ENCODE data around the gene PSMG1. TPM values are rescaled to one million over a fixed set of nuclear protein-coding genes. Genes with fewer than 3 reads are reported as not detected.

PSMG1 gene
- total RNA-seq, 1 donor from 2014 or later: 19.1 TPM

DNA sequence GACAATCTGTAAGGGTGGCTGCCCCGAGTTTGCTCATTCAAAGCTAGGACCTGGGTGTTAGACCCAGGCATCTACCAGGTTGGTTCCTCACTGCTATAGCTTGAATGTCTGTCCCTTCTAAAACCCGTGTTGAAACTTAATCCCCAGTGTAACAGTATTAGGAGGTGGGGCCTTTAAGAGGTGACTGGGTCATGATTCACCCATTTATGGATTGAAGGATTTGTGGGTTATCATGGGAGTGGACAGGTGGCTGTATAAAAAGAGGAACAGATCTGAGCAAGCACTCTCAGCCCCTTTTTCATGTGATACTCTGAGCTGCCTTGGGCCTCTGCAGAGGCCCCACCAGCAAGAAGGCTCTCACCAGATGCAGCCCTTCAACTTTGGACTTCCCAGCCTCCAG is 29.4 kb downstream of the PSMG1 start:
- Histone ChIP-seq H3K27ac (no peak overlapping the region), H3K4me1 (no peaks in the 10 kb centered on the region), H3K4me3 (no peak overlapping the region), H3K27me3 (ENCODE audit: low read depth) (no peaks in the 10 kb centered on the region), H3K36me3 (no peaks in the 10 kb centered on the region), H3K9me3 (no peaks in the 10 kb centered on the region)
- DNase-seq (no peak), ATAC-seq (no peak)
- intact Hi-C loops (cut with DNase I): no loop called here
- TF ChIP-seq, protein P1, sequence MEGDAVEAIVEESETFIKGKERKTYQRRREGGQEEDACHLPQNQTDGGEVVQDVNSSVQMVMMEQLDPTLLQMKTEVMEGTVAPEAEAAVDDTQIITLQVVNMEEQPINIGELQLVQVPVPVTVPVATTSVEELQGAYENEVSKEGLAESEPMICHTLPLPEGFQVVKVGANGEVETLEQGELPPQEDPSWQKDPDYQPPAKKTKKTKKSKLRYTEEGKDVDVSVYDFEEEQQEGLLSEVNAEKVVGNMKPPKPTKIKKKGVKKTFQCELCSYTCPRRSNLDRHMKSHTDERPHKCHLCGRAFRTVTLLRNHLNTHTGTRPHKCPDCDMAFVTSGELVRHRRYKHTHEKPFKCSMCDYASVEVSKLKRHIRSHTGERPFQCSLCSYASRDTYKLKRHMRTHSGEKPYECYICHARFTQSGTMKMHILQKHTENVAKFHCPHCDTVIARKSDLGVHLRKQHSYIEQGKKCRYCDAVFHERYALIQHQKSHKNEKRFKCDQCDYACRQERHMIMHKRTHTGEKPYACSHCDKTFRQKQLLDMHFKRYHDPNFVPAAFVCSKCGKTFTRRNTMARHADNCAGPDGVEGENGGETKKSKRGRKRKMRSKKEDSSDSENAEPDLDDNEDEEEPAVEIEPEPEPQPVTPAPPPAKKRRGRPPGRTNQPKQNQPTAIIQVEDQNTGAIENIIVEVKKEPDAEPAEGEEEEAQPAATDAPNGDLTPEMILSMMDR (IDR thresholded peaks at IDR 0.05): no peak

DNA sequence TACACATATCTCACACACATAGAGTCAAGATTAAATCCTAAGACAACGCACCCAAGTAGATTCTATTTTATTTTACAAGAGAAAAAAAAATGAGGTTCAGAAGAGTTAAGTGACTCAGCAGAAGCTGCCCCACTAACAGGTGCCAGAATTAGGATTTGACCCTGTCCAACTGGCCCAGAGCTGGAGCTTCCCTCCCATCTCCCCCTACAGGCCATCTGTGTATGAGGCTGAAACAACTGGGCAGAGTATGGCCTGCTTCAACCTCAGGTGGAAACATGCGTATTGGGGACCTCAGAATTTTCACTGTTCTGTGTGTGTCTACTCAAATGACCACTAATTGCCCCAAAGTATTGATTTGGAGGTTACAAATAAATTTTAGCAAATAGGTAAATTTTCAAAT is 29.9 kb downstream of the PSMG1 start:
- Histone ChIP-seq H3K4me3 (no peak overlapping the region), H3K36me3 (no peaks in the 10 kb centered on the region), H3K9me3 (no peaks in the 10 kb centered on the region), H3K27ac (no peak overlapping the region), H3K4me1 (no peaks in the 10 kb centered on the region), H3K27me3 (ENCODE audit: low read depth) (no peaks in the 10 kb centered on the region)
- TF ChIP-seq, protein P1 (IDR thresholded peaks at IDR 0.05): peak; percentile 28
- ATAC-seq (no peak), DNase-seq (no peak)
- intact Hi-C loops (cut with DNase I): no loop called here

DNA sequence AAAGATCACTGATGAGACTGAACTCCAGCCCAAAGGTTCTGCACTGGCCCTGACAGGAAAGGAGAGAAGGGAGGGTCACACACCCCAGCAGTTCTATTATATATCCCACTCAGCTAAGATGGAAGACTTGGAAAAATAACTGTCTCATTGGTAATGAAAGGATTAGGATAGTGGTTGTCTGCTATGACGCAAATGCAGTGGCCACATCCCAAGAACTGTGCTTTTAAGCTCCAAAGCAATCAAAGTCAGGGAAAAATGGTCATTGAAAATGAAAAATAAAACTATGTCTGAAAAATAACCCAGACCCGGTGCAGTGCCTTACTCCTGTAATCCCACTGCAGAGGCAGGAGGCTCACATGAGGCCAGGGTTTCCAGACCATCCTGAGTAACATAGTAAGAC is 31.0 kb downstream of the PSMG1 start:
- H3K9me3 ChIP-seq: no peaks in the 10 kb centered on the region
- ATAC-seq (no peak), DNase-seq (no peak)
- H3K27me3 ChIP-seq (ENCODE audit: low read depth): no peaks in the 10 kb centered on the region
- H3K4me3 ChIP-seq: no peak overlapping the region
- TF ChIP-seq, protein P1 (IDR thresholded peaks at IDR 0.05): no peak
- no peaks in the 10 kb centered on the region for H3K4me1 ChIP-seq
- H3K27ac ChIP-seq: no peak overlapping the region
- intact Hi-C loops (cut with DNase I): no loop called here
- no peaks in the 10 kb centered on the region for H3K36me3 ChIP-seq

DNA sequence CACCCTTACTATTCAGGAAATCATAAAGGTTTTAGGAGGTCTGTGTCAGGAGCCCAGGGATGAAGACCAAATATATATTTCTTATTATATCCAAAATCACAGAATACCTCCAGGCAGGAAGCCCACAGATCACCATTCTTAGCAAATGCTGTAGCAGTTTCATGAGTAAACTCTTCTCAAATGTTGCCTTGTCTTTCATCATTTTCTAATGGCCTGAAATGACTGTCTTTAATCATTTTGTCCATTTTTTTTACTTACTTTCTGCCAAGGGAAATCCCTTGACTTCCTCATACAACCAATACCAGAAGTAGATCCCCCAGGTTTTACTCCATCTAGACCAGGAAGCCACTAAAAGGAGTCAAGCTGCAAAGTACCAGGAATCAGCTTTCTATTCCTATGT is 32.4 kb downstream of the PSMG1 start:
- H3K27ac ChIP-seq: no peak overlapping the region
- TF ChIP-seq, protein P1 (IDR thresholded peaks at IDR 0.05): no peak
- intact Hi-C loops (cut with DNase I): no loop called here
- no peaks in the 10 kb centered on the region for H3K9me3 ChIP-seq
- no peaks in the 10 kb centered on the region for H3K27me3 ChIP-seq (ENCODE audit: low read depth)
- H3K4me1 ChIP-seq: no peaks in the 10 kb centered on the region
- H3K36me3 ChIP-seq: no peaks in the 10 kb centered on the region
- no peak overlapping the region for H3K4me3 ChIP-seq
- DNase-seq (no peak), ATAC-seq (no peak)

DNA sequence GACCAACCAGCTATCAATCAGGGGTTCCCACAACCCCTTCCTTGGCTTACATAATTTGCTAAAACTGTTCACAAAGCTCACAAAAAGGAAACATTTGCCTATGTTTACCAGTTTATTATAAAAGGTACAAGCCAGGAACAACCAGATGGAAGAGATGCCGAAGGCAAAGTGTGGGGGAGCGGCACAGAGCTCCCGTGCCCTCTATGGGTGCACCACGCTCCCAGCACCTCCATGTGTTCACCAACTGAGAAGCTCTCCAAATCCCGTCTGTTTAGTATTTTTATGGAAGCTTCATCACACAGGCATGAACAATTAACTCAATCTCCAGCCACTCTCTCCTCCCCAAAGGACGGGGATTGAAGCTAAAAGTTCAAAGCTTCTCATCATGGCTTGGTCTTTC is 32.9 kb downstream of the PSMG1 start:
- H3K27ac ChIP-seq: no peak overlapping the region
- H3K4me3 ChIP-seq: no peak overlapping the region
- TF ChIP-seq, protein P1 (IDR thresholded peaks at IDR 0.05): no peak
- no peaks in the 10 kb centered on the region for H3K36me3 ChIP-seq
- no peak for ATAC-seq
- no peaks in the 10 kb centered on the region for H3K27me3 ChIP-seq (ENCODE audit: low read depth)
- no peaks in the 10 kb centered on the region for H3K9me3 ChIP-seq
- DNase-seq: no peak
- no peaks in the 10 kb centered on the region for H3K4me1 ChIP-seq
- intact Hi-C loops (cut with DNase I): no loop called here

DNA sequence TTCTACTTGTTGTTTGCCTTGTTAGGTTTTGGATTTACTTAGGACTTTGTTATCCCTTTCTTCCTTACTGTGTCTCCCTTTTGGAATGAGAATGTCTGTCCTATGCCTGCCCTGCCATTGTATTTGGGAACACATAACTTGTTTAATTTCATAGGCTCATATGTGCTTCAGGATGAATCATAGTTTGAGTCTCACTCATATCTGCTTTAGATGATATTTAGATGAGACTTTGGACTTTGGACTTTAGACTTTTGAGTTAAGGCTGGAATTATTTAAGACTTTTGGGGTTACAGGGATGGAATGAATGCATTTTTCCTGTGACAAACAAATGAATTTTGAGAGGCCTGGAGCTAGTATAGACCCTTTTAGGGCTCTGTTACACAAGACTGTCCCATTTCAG is 33.4 kb downstream of the PSMG1 start:
- ATAC-seq: no peak
- intact Hi-C loops (cut with DNase I): no loop called here

More for the DNA sequence above, 33.4 kb downstream of the PSMG1 start:
- H3K4me3 ChIP-seq: no peak overlapping the region
- no peaks in the 10 kb centered on the region for H3K27me3 ChIP-seq (ENCODE audit: low read depth)
- TF ChIP-seq, protein P1 (IDR thresholded peaks at IDR 0.05): no peak
- H3K36me3 ChIP-seq: no peaks in the 10 kb centered on the region
- no peaks in the 10 kb centered on the region for H3K9me3 ChIP-seq
- H3K4me1 ChIP-seq: no peaks in the 10 kb centered on the region
- no peak overlapping the region for H3K27ac ChIP-seq
- no peak for DNase-seq

Data from lower lobe of right lung (tissue), 2 donors.